Left ventricle myocardium superior (tissue), 1 donor: ENCODE results near the gene TAF6L. TPM values are rescaled to one million over a fixed set of nuclear protein-coding genes. Genes with fewer than 3 reads are reported as not detected.

Experiments used
- microRNA-seq: library from miRNA; unstranded; fragments of <30 nt; microRNA quantifications from one replicate; pipeline ENCODE4 v1.2.0, GENCODE V29; 2020; ENCODE audit warnings: borderline number of aligned reads
- total RNA-seq: library from RNA; stranded (reverse); fragmentation: NEBNext Ultra II Directional; extraction: Animal tissue kit (Norgen Biotek cat#: 25700); gene quantifications from one replicate; pipeline ENCODE4 v1.2.1, GENCODE V29; 2021
- donor health status: DM: no; HTN: yes; CAD: no; lungs with severe emphysema.

The TAF6L gene
- total RNA-seq, 1 donor from 2014 or later: 8.8 TPM

Small RNA genes within 50 kb of the gene (microRNA-seq; reads per million reads assigned to microRNA genes)
- gene MIR6514 (not detected), gene MIR6748 (not detected)

Other genes with a start within 250 kb of the TAF6L start
- gene AHNAK, start 224.6 kb upstream of the TAF6L start, total RNA-seq: 354 TPM
- gene EEF1G, start 197.5 kb upstream of the TAF6L start, total RNA-seq: 804 TPM
- 12.3 TPM for gene TUT1, start 179.9 kb upstream of the TAF6L start, total RNA-seq
- gene MTA2, start 169.5 kb upstream of the TAF6L start, total RNA-seq: 33.1 TPM
- 12.9 TPM for gene EML3, start 158.6 kb upstream of the TAF6L start, total RNA-seq
- gene ROM1, start 158.1 kb upstream of the TAF6L start, total RNA-seq: 1.7 TPM
- 12.1 TPM for gene B3GAT3, start 149.4 kb upstream of the TAF6L start, total RNA-seq
- 106 TPM for gene GANAB, start 124.8 kb upstream of the TAF6L start, total RNA-seq
- gene INTS5, start 118.1 kb upstream of the TAF6L start, total RNA-seq: 12.0 TPM
- gene C11orf98, start 106.2 kb upstream of the TAF6L start, total RNA-seq: 27.1 TPM
- 3.1 TPM for gene CSKMT, start 106.1 kb upstream of the TAF6L start, total RNA-seq
- 7.7 TPM for gene UQCC3, start 99.7 kb upstream of the TAF6L start, total RNA-seq
- 1.7 TPM for gene LBHD1, start 99.1 kb upstream of the TAF6L start, total RNA-seq
- gene UBXN1, start 92.3 kb upstream of the TAF6L start, total RNA-seq: 88.6 TPM
- 3.4 TPM for gene LRRN4CL, start 81.9 kb upstream of the TAF6L start, total RNA-seq
- 15.2 TPM for gene BSCL2, start 64.0 kb upstream of the TAF6L start, total RNA-seq
- not detected for gene GNG3, start 63.7 kb upstream of the TAF6L start, total RNA-seq
- gene HNRNPUL2, start 43.9 kb upstream of the TAF6L start, total RNA-seq: 35.8 TPM
- 15.1 TPM for gene TTC9C, start 42.9 kb upstream of the TAF6L start, total RNA-seq
- 10.1 TPM for gene ZBTB3, start 17.2 kb upstream of the TAF6L start, total RNA-seq
- gene POLR2G, start 9.8 kb upstream of the TAF6L start, total RNA-seq: 43.5 TPM
- 16.9 TPM for gene TMEM179B, start 16.0 kb downstream of the TAF6L start, total RNA-seq
- gene TMEM223, start 20.6 kb downstream of the TAF6L start, total RNA-seq: 21.7 TPM
- 49.6 TPM for gene NXF1, start 34.0 kb downstream of the TAF6L start, total RNA-seq
- 19.5 TPM for gene STX5, start 60.7 kb downstream of the TAF6L start, total RNA-seq
- gene TEX54, start 61.4 kb downstream of the TAF6L start, total RNA-seq: not detected
- gene WDR74, start 68.2 kb downstream of the TAF6L start, total RNA-seq: 25.8 TPM
- gene SLC3A2, start 109.5 kb downstream of the TAF6L start, total RNA-seq: 36.4 TPM
- 0.07 TPM for gene CHRM1, start 150.0 kb downstream of the TAF6L start, total RNA-seq
- not detected for gene SLC22A6, start 213.6 kb downstream of the TAF6L start, total RNA-seq
- not detected for gene SLC22A8, start 244.4 kb downstream of the TAF6L start, total RNA-seq